Heart right ventricle (tissue), 16 donors: Measurements from ENCODE around the gene PDE2A. TPM values are rescaled to one million over a fixed set of nuclear protein-coding genes. Genes with fewer than 3 reads are reported as not detected.

Source experiments
- ATAC-seq, 8 donors: fragments of 200-7000 bp; cut with Tn5 transposase; one replicate each; pipeline ENCODE4 v1.9.1; 2020; ENCODE audit warnings: mild to moderate bottlenecking in 8 of 8, moderate library complexity in 8 of 8, moderate number of reproducible peaks in 1 of 8
- DNase-seq, 2 donors: peaks; one replicate each; pipeline ENCODE4 v3.0.0-alpha.2; 2020
- H3K27ac ChIP-seq, 10 donors: fragments of 200-600 bp; sonication (generic) in 2 of 10; one replicate each; pipeline versions ENCODE4 v1.5.0 to v1.8.0; 2020 to 2022; ENCODE audit warnings: mild to moderate bottlenecking in 3 of 10
- H3K27me3 ChIP-seq, 7 donors: fragments of 200-600 bp; one replicate each; pipeline ENCODE4 v1.8.0; 2021 to 2022; ENCODE audit warnings: mild to moderate bottlenecking in 2 of 7
- H3K36me3 ChIP-seq, 9 donors: fragments of 200-600 bp; sonication (generic) in 1 of 9; one replicate each; pipeline versions ENCODE4 v1.5.0 to v1.8.0; 2020 to 2022; ENCODE audit warnings: mild to moderate bottlenecking in 2 of 9
- H3K4me1 ChIP-seq, 9 donors: fragments of 200-600 bp; sonication (generic) in 1 of 9; one replicate each; pipeline versions ENCODE4 v1.5.0 to v1.8.0; 2020 to 2022; ENCODE audit warnings: mild to moderate bottlenecking in 4 of 9
- H3K4me3 ChIP-seq, 10 donors: fragments of 200-600 bp; sonication (generic) in 2 of 10; one replicate each; pipeline versions ENCODE4 v1.5.0 to v1.8.0; 2020 to 2022; ENCODE audit warnings: mild to moderate bottlenecking in 7 of 10, moderate library complexity in 2 of 10
- H3K9me3 ChIP-seq, 11 donors: fragments of 200-600 bp in 10 of 11; sonication (generic) in 2 of 11; one replicate each; pipeline versions ENCODE4 v1.5.0 to v1.8.0; 2013 to 2022; ENCODE audit warnings: mild to moderate bottlenecking in 2 of 11, control low read depth in 1 of 11, moderate library complexity in 1 of 11
- CTCF ChIP-seq, 9 donors: fragments of 200-600 bp; sonication (generic) in 2 of 9; IDR thresholded peaks; one replicate each; pipeline versions ENCODE4 v1.5.0 to v1.8.0; 2021 to 2022; ENCODE audit warnings: antibody characterized with exemption in 9 of 9, mild to moderate bottlenecking in 5 of 9, moderate library complexity in 1 of 9
- WGBS, 2 donors: extraction: QIAGEN DNeasy Blood & Tissue Kit; methylation state at CpG; one replicate each; pipeline ENCODE4 v1.1.7; 2013; ENCODE audit warnings: inconsistent platforms in 1 of 2; 5-methylcytosine and 5-hydroxymethylcytosine counted together
- intact Hi-C, 10 donors: fragments of 100-400 bp; cut with DNase I; formaldehyde crosslinking; loops; one replicate each; pipeline versions ENCODE4 v1.11.1 to v1.14.2; 2022
- polyA plus RNA-seq, 2 donors: library from polyadenylated mRNA; stranded (reverse); fragments of 200-250 nt; gene quantifications; one replicate each; pipeline ENCODE4 v1.2.3, GENCODE V29; 2013
- total RNA-seq, 10 donors: library from RNA; stranded (reverse); fragmentation: NEBNext Ultra II Directional in 3 of 10; extraction: Animal tissue kit (Norgen Biotek cat#: 25700) in 3 of 10; gene quantifications; one replicate each; pipeline versions ENCODE4 v1.2.1 to v1.2.4, GENCODE V29; 2021 to 2023
- donor health status: Arrhythmogenic right ventricular cardiomyopathy.
- donor health status: ischemic (EF 13 %, LVEDD 7.1; RV severe dilation, severe dysfunction).
- donor health status: healthy with polysubstance abuse.
- donor health status: DM: no; HTN: yes; CAD: no.
- donor health status: DM: no; HTN: no; CAD: no.
- donor health status: ischemic (EF 25% LVEDD 6.9; RV normal size, moderate dysfunction).
- donor health status: ischemic (EF 25% LVEDD 5.7; RV mildly dilated, moderate dysfunction).
- donor health status: healthy.
- donor health status: DM: yes; HTN: yes; CAD: no.
- donor health status: Ischemic cardiomyopathy.
- donor health status: ischemic (EF 35%, LVEDD 5.7; RV mildly dilated, moderate dysfunction).
- donor health status: nonischemic (EF 11% LVEDD 7.7; RV severe dilation, severe dysfunction).
- donor health status: DM: yes; HTN: yes; CAD: no.
- donor health status: PGD.
- donor health status: ischemic (EF 29% LVEDD 5.4; RV normal size, mild dysfunction).
- donor health status: nonischemic (EF 23%, LVEDD 6.1; RV moderate dilation, normal function).

Gene PDE2A
- total and polyA plus RNA-seq, 12 donors = 10.4 to 47.6 (median 30.2) TPM

DNA sequence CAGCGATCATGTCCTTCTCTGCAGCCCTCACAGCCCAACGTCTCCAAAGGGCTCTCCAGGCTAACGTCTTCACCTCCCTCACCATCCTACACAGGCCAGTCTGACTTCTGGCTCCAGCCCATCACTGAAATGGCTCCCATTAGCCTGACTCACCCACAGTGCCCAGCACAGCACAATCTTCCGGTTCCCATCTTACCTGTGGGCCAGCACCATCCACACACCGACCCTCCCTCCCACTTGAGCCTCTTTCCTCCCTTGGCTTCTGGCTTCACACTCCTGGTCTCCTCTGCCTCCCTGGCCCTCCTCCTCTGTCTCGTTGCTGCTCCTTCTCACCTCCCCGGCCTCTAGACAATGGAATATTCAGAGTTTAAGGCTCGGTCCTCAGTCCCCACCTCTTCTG, 51.2 kb downstream of the PDE2A start:
- H3K9me3 ChIP-seq = no peaks in the 10 kb centered on the region
- WGBS, 2 donors = 73 to 84% methylated on average over 8 of the region's 8 CpGs
- intact Hi-C loops = no loop called here
- no peak overlapping the region for H3K4me3 ChIP-seq
- no peak for DNase-seq
- no peaks in the 10 kb centered on the region for H3K27me3 ChIP-seq
- no peak for ATAC-seq
- no peak for TF ChIP-seq CTCF (IDR thresholded peaks at IDR 0.05)
- H3K4me1 ChIP-seq = peaks cover 26 to 43% (median 40%) of the 10 kb centered on the region in 9 donors
- no peak overlapping the region for H3K27ac ChIP-seq
- no peaks in the 10 kb centered on the region for H3K36me3 ChIP-seq

DNA sequence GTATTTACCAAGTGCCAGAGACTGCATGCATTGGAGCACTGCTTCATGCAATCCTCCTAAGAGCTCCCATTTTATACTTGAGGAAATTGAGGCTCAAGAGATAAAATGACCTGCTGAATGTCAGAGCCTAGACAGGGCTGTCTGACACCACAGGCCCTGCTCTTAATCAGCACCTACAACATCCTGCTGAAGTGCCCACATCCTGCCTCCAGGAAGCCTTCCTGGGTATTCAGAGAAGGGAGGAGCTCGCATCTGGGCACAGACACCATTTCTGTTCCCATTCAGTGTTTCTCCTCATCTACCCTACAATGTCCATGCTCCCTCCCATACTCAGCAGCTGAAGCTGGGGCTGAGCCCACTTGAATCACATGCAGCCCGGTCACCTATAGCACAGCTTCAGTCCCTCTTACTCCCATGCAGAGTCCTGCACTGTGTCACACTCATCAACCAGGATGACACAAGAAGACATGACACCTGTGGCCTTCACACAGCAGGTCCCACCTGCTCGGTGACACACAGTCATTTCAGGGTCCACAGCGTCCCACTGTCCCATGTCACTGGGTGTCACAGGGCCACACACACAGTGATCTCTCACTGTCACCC, 53.1 kb downstream of the PDE2A start:
- no peak for ATAC-seq
- 90 to 95% methylated on average over 4 of the region's 4 CpGs for WGBS, 2 donors
- intact Hi-C loops = no loop called here
- no peaks in the 10 kb centered on the region for H3K9me3 ChIP-seq
- H3K4me3 ChIP-seq = no peak overlapping the region
- no peaks in the 10 kb centered on the region for H3K36me3 ChIP-seq
- peaks cover 0 to 10% (median 0%) of the 10 kb centered on the region in 7 donors for H3K27me3 ChIP-seq
- no peak overlapping the region for H3K27ac ChIP-seq
- DNase-seq = no peak
- no peak for TF ChIP-seq CTCF (IDR thresholded peaks at IDR 0.05)
- H3K4me1 ChIP-seq = peaks cover 21 to 43% (median 39%) of the 10 kb centered on the region in 9 donors

DNA sequence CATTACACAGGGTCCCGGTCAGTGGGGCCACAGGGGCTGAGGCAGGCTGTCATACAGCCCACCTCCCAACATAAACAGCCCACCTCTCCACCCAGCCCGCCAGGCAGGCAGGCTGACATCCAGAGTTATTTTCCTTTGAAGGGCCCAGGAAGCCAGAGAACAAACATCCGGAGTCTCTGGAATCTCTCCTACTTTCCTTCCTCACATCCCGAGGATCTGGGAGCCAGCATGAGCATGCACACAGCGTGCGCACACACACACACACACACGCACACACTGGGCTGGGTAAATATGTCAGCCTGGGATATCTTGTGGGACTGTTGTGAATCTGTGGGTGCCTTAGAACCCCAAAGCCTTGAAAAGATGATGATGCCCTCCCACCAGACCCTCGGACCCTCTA, 55.4 kb downstream of the PDE2A start:
- Histone ChIP-seq H3K9me3 (no peaks in the 10 kb centered on the region), H3K4me1 (peaks cover 14 to 47% (median 39%) of the 10 kb centered on the region in 9 donors), H3K4me3 (no peak overlapping the region), H3K36me3 (no peaks in the 10 kb centered on the region), H3K27me3 (peaks cover 0 to 18% (median 0%) of the 10 kb centered on the region in 7 donors), H3K27ac (no peak overlapping the region)
- TF ChIP-seq CTCF (IDR thresholded peaks at IDR 0.05) = no peak
- DNase-seq (no peak), ATAC-seq (no peak)
- 73% methylated on average over 8 of the region's 8 CpGs for WGBS, 2 donors
- intact Hi-C loops = no loop called here

GRCh38 chr11:72617080-72617762, 57.0 kb downstream of the PDE2A start:
- H3K27ac ChIP-seq = peak overlapping the region in 3 of 10 donors; percentile 19 to 48 (median 36)
- peaks cover 14 to 57% (median 42%) of the 10 kb centered on the region in 9 donors for H3K4me1 ChIP-seq
- no peak overlapping the region for H3K4me3 ChIP-seq
- TF ChIP-seq CTCF (IDR thresholded peaks at IDR 0.05) = no peak
- DNase-seq (peak in 1 of 2 donors; percentile 59), ATAC-seq (peak; percentile 59 to 83 (median 73))
- H3K36me3 ChIP-seq = no peaks in the 10 kb centered on the region
- no peaks in the 10 kb centered on the region for H3K9me3 ChIP-seq
- intact Hi-C loops = no loop called here
- peaks cover 0 to 24% (median 0%) of the 10 kb centered on the region in 7 donors for H3K27me3 ChIP-seq
- WGBS, 2 donors = 51 to 62% methylated on average over 11 of the region's 11 CpGs
